Mammary epithelial cell (primary cell): ENCODE data around the gene DGLUCY.

Experiments used
- CTCF ChIP-seq, 2 donors: IDR thresholded peaks in 1 of 2; conservative IDR thresholded peaks in 1 of 2; 2 replicates each; pipeline ENCODE4 v1.5.1; 2011 to 2012; ENCODE audit warnings: inconsistent platforms in 2 of 2, low read length in 2 of 2, mild to moderate bottlenecking in 2 of 2, control low read depth in 1 of 2, low read depth in 1 of 2; ENCODE audit not compliant: insufficient read depth in 1 of 2; ENCODE audit errors: extremely low read depth in 1 of 2
- EZH2 ChIP-seq: IDR thresholded peaks from 2 replicates; pipeline ENCODE4 v1.6.1; 2012; ENCODE audit warnings: low read length, inconsistent platforms, borderline replicate concordance

GRCh38 chr14:91190853-91191252, 77.0 kb downstream of the DGLUCY start:
- TF ChIP-seq CTCF (conservative IDR thresholded peaks at IDR 0.05 in 1 of 2, IDR thresholded peaks at IDR 0.05 in 1 of 2; ENCODE audit: extremely low read depth in 1 of 2, insufficient read depth in 1 of 2, low read depth in 1 of 2, low read length in 2 of 2) (no peak), EZH2 (no peak)
